Trophoblast cell (in vitro differentiated cells and primary cell): ENCODE results near the gene MAP3K4.

ENCODE experiments used
- DNase-seq, 2 donors: peaks; one replicate each; pipeline ENCODE4 v3.0.0-alpha.2; 2016
- H2AFZ ChIP-seq: 2 replicates; pipeline ENCODE4 v1.6.1; 2013; ENCODE audit warnings: low read length, moderate library complexity, mild to moderate bottlenecking; ENCODE audit not compliant: insufficient read depth, poor library complexity
- H2AK5ac ChIP-seq: 2 replicates; pipeline ENCODE4 v1.6.1; 2013; ENCODE audit warnings: mild to moderate bottlenecking, low read length
- H2BK120ac ChIP-seq: 2 replicates; pipeline ENCODE4 v1.6.1; 2013; ENCODE audit warnings: low read length, mild to moderate bottlenecking, moderate library complexity; ENCODE audit not compliant: insufficient read depth, poor library complexity
- H2BK12ac ChIP-seq: 2 replicates; pipeline ENCODE4 v1.6.1; 2013; ENCODE audit warnings: mild to moderate bottlenecking, low read length, moderate library complexity
- H2BK5ac ChIP-seq: 2 replicates; pipeline ENCODE4 v1.6.1; 2013; ENCODE audit warnings: low read length, low read depth, moderate library complexity, mild to moderate bottlenecking; ENCODE audit not compliant: poor library complexity
- H3K14ac ChIP-seq: 2 replicates; pipeline ENCODE4 v1.6.1; 2013; ENCODE audit warnings: mild to moderate bottlenecking, low read length
- H3K18ac ChIP-seq: 2 replicates; pipeline ENCODE4 v1.6.1; 2013; ENCODE audit warnings: mild to moderate bottlenecking, low read length
- H3K23ac ChIP-seq: 2 replicates; pipeline ENCODE4 v1.6.1; 2013; ENCODE audit warnings: low read length
- H3K27ac ChIP-seq: 2 replicates; pipeline ENCODE4 v1.5.1; 2013; ENCODE audit warnings: low read depth, mild to moderate bottlenecking, inconsistent platforms, low read length, moderate library complexity
- H3K27me3 ChIP-seq: 2 replicates; pipeline ENCODE4 v1.6.1; 2013; ENCODE audit warnings: inconsistent platforms, mild to moderate bottlenecking, low read length, moderate library complexity; ENCODE audit not compliant: insufficient read depth
- H3K36me3 ChIP-seq, 2 experiments: 1 replicate in 1 of 2; 2 replicates in 1 of 2; pipeline ENCODE4 v1.6.1; 2013; ENCODE audit warnings: low read length in 2 of 2, mild to moderate bottlenecking in 2 of 2, moderate library complexity in 1 of 2; ENCODE audit not compliant: insufficient read depth in 2 of 2, control insufficient read depth in 1 of 2
- H3K4ac ChIP-seq: 2 replicates; pipeline ENCODE4 v1.6.1; 2013; ENCODE audit warnings: low read depth, mild to moderate bottlenecking, low read length, moderate library complexity
- H3K4me1 ChIP-seq, 2 experiments: 1 replicate in 1 of 2; 2 replicates in 1 of 2; pipeline ENCODE4 v1.6.1; 2013; ENCODE audit warnings: low read length in 2 of 2, mild to moderate bottlenecking in 2 of 2, moderate library complexity in 1 of 2; ENCODE audit not compliant: insufficient read depth in 2 of 2, control insufficient read depth in 1 of 2
- H3K4me2 ChIP-seq: 2 replicates; pipeline ENCODE4 v1.6.1; 2013; ENCODE audit warnings: inconsistent platforms, mild to moderate bottlenecking, low read length, moderate library complexity
- H3K4me3 ChIP-seq: 2 replicates; pipeline ENCODE4 v1.5.1; 2013; ENCODE audit warnings: mild to moderate bottlenecking, low read depth, low read length, inconsistent platforms
- H3K79me1 ChIP-seq: one replicate; pipeline ENCODE4 v1.6.1; 2013; ENCODE audit warnings: low read length
- H3K79me2 ChIP-seq: 2 replicates; pipeline ENCODE4 v1.6.1; 2013; ENCODE audit warnings: low read length, mild to moderate bottlenecking; ENCODE audit not compliant: control insufficient read depth, insufficient read depth, poor library complexity
- H3K9ac ChIP-seq: 2 replicates; pipeline ENCODE4 v1.6.1; 2013; ENCODE audit warnings: mild to moderate bottlenecking, low read length
- H3K9me3 ChIP-seq: 2 replicates; pipeline ENCODE4 v1.6.1; 2013; ENCODE audit warnings: low read depth, mild to moderate bottlenecking, control low read depth, inconsistent platforms, low read length; ENCODE audit not compliant: insufficient read depth
- H4K12ac ChIP-seq: 2 replicates; pipeline ENCODE4 v1.6.1; 2013; ENCODE audit warnings: low read depth, mild to moderate bottlenecking, low read length, moderate library complexity
- H4K8ac ChIP-seq: 2 replicates; pipeline ENCODE4 v1.6.1; 2013; ENCODE audit warnings: low read depth, mild to moderate bottlenecking, low read length, moderate library complexity
- H4K91ac ChIP-seq: one replicate; pipeline ENCODE4 v1.6.1; 2013; ENCODE audit warnings: low read depth, mild to moderate bottlenecking, low read length, moderate library complexity
- WGBS: extraction: QIAGEN DNeasy Blood & Tissue Kit; methylation state at CpG from one replicate; pipeline ENCODE4 v1.1.7; 2013; ENCODE audit warnings: missing lambda C conversion rate; ENCODE audit not compliant: insufficient read length, insufficient coverage; ENCODE audit errors: extremely low coverage; 5-methylcytosine and 5-hydroxymethylcytosine counted together

MAP3K4 gene

GRCh38 chr6:161053103-161053502, 61.5 kb downstream of the MAP3K4 start:
- no peaks in the 10 kb centered on the region for H3K79me2 ChIP-seq
- no peak overlapping the region for H4K12ac ChIP-seq
- no peaks in the 10 kb centered on the region for H3K79me1 ChIP-seq
- no peak overlapping the region for H2BK5ac ChIP-seq
- WGBS = no CpG with 5 or more reads among the region's 2 CpGs
- no peak overlapping the region for H3K18ac ChIP-seq
- H2AFZ ChIP-seq = no peak overlapping the region
- no peaks in the 10 kb centered on the region for H3K9me3 ChIP-seq
- no peaks in the 10 kb centered on the region for H3K27me3 ChIP-seq
- no peak overlapping the region for H3K4me3 ChIP-seq
- no peak overlapping the region for H3K14ac ChIP-seq
- no peak overlapping the region for H3K23ac ChIP-seq
- no peak overlapping the region for H2AK5ac ChIP-seq
- no peak for DNase-seq
- H3K9ac ChIP-seq = no peak overlapping the region
- H2BK120ac ChIP-seq = no peak overlapping the region
- H3K4me2 ChIP-seq = no peak overlapping the region
- no peak overlapping the region for H2BK12ac ChIP-seq
- no peaks in the 10 kb centered on the region for H3K4me1 ChIP-seq
- no peak overlapping the region for H4K91ac ChIP-seq
- H3K4ac ChIP-seq = no peak overlapping the region
- H3K27ac ChIP-seq = no peak overlapping the region
- H4K8ac ChIP-seq = no peak overlapping the region
- H3K36me3 ChIP-seq = peaks cover 2 to 4% of the 10 kb centered on the region in 2 experiments

DNA sequence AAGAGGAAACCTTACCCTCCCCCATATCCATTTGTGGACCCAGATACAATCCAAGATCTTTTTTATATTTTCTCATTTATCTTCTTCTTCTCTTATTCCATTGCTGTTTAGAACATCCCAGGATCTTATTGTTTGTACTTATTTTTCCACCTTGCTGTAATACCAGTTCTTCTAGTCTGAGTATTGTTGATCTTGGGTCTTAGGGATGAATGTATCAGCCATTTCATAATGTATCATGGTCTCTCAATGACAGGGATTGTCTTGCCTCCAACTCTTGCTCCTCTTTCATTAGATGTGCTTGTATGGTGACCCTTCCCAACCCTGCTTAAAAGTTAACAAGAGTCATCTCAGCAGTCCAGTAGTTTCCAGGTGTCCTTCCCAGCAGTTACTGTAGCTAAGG, 63.3 kb downstream of the MAP3K4 start:
- Histone ChIP-seq H4K91ac (no peak overlapping the region), H3K4me2 (no peak overlapping the region), H3K27ac (no peak overlapping the region), H2AFZ (no peak overlapping the region), H3K36me3 (no peaks in the 10 kb centered on the region), H2BK12ac (no peak overlapping the region), H3K4me3 (no peak overlapping the region), H3K4me1 (no peaks in the 10 kb centered on the region), H3K79me1 (no peaks in the 10 kb centered on the region), H3K79me2 (no peaks in the 10 kb centered on the region), H3K23ac (no peak overlapping the region), H3K9ac (no peak overlapping the region), H4K12ac (no peak overlapping the region), H2BK5ac (no peak overlapping the region), H3K18ac (no peak overlapping the region), H4K8ac (no peak overlapping the region), H2BK120ac (no peak overlapping the region), H3K14ac (no peak overlapping the region), H3K27me3 (no peaks in the 10 kb centered on the region), H2AK5ac (no peak overlapping the region), H3K4ac (no peak overlapping the region), H3K9me3 (no peaks in the 10 kb centered on the region)
- DNase-seq = no peak

DNA sequence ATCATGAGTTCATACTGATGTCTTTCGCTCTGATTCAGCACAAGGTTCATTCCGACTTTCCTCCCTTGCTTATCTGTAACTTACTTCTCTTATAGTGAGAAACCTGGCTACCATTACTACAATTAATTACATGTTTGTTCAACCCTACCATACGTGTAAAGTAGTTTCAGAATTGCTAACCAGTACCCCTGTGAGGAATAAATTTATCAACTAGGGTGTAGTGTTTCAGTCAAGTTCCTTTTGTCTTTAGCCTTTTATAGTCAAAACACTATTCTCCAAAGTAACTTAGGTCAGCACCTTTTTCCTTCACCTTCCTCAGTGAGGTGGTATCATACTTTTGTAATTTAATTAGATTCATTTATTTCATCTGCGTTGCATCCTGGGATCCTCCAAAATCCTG, 64.9 kb downstream of the MAP3K4 start:
- no peak overlapping the region for H3K14ac ChIP-seq
- no peaks in the 10 kb centered on the region for H3K36me3 ChIP-seq
- no peak overlapping the region for H2AK5ac ChIP-seq
- H3K18ac ChIP-seq = no peak overlapping the region
- H3K27me3 ChIP-seq = no peaks in the 10 kb centered on the region
- no peak overlapping the region for H2BK12ac ChIP-seq
- no peak overlapping the region for H3K9ac ChIP-seq
- no peak overlapping the region for H2AFZ ChIP-seq
- H4K12ac ChIP-seq = no peak overlapping the region
- H2BK5ac ChIP-seq = no peak overlapping the region
- H2BK120ac ChIP-seq = no peak overlapping the region
- no peak for DNase-seq
- H3K27ac ChIP-seq = no peak overlapping the region
- H3K4ac ChIP-seq = no peak overlapping the region
- H3K79me2 ChIP-seq = no peaks in the 10 kb centered on the region
- no peaks in the 10 kb centered on the region for H3K79me1 ChIP-seq
- H3K4me1 ChIP-seq = no peaks in the 10 kb centered on the region
- H3K4me3 ChIP-seq = no peak overlapping the region
- H3K9me3 ChIP-seq = no peaks in the 10 kb centered on the region
- no CpG with 5 or more reads among the region's 4 CpGs for WGBS
- no peak overlapping the region for H3K4me2 ChIP-seq
- no peak overlapping the region for H4K91ac ChIP-seq
- no peak overlapping the region for H3K23ac ChIP-seq
- no peak overlapping the region for H4K8ac ChIP-seq

GRCh38 chr6:161057103-161058091, 65.8 kb downstream of the MAP3K4 start:
- Histone ChIP-seq H4K91ac (no peak overlapping the region), H3K27me3 (no peaks in the 10 kb centered on the region), H3K14ac (no peak overlapping the region), H2AFZ (no peak overlapping the region), H2BK120ac (no peak overlapping the region), H4K12ac (no peak overlapping the region), H4K8ac (no peak overlapping the region), H3K79me2 (no peaks in the 10 kb centered on the region), H3K36me3 (no peaks in the 10 kb centered on the region), H3K4me3 (no peak overlapping the region), H2BK12ac (no peak overlapping the region), H3K9ac (no peak overlapping the region), H3K4me2 (no peak overlapping the region), H3K23ac (no peak overlapping the region), H3K27ac (no peak overlapping the region), H3K18ac (no peak overlapping the region), H2AK5ac (no peak overlapping the region), H3K79me1 (no peaks in the 10 kb centered on the region), H3K4me1 (no peaks in the 10 kb centered on the region), H2BK5ac (no peak overlapping the region), H3K9me3 (no peaks in the 10 kb centered on the region), H3K4ac (no peak overlapping the region)
- WGBS = no CpG with 5 or more reads among the region's 11 CpGs
- no peak for DNase-seq
